Neutrophil (primary cell): ENCODE results near the gene VWA7.

Source experiments
- H3K27ac ChIP-seq: fragments of 200-600 bp; sonication (generic); 2 replicates; pipeline ENCODE4 v1.5.1; 2016; ENCODE audit warnings: mild to moderate bottlenecking, moderate library complexity
- H3K27me3 ChIP-seq: fragments of 200-600 bp; sonication (generic); 2 replicates; pipeline ENCODE4 v1.6.0; 2016; ENCODE audit warnings: mild to moderate bottlenecking
- H3K36me3 ChIP-seq: fragments of 200-600 bp; sonication (generic); 2 replicates; pipeline ENCODE4 v1.5.1; 2017
- H3K4me1 ChIP-seq, 2 experiments: fragments of 200-600 bp in 1 of 2; sonication (generic) in 1 of 2; 1 replicate in 1 of 2; 2 replicates in 1 of 2; pipeline versions ENCODE4 v1.5.1 to v1.6.1; 2013 to 2016; ENCODE audit warnings: low read depth in 1 of 2, low read length in 1 of 2, mild to moderate bottlenecking in 1 of 2, moderate library complexity in 1 of 2; ENCODE audit not compliant: control insufficient read depth in 1 of 2, insufficient read depth in 1 of 2
- H3K4me3 ChIP-seq, 2 experiments: fragments of 200-600 bp in 1 of 2; sonication (generic) in 1 of 2; 1 replicate in 1 of 2; 2 replicates in 1 of 2; pipeline ENCODE4 v1.5.1; 2013 to 2016; ENCODE audit warnings: low read depth in 1 of 2, low read length in 1 of 2, mild to moderate bottlenecking in 1 of 2, moderate library complexity in 1 of 2
- H3K9me3 ChIP-seq: fragments of 200-600 bp; sonication (generic); 2 replicates; pipeline ENCODE4 v1.5.1; 2016
- CTCF ChIP-seq: fragments of 200-600 bp; sonication (generic); IDR thresholded peaks from 2 replicates; pipeline ENCODE4 v1.5.1; 2016; ENCODE audit warnings: antibody characterized with exemption

The VWA7 gene

DNA sequence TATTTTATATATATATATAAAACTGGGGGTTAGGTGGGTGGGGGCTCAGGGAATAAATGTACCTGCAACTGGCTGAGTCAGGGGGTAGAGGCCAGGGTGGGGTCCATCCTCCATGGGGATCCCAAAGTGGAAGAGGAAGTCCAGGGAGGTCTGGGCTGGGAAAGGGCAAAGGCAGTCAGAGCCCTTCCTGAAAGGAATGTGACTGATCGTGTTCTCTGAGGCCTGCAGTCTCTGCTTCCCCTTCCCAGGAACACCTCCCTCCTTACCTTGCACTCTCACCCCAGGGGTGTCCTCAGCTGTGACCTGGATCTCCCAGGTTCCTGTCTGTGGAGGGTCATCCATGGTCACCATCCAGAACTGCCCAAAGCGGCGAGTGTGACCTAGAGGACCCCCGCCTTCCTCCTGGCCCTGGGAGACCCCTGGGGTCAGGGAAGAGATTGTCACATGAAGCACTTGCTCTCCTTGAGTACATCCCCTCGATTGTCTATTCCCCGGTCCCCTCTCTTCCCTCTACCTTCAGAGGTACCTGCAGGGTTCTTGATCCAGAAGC, 10.0 kb downstream of the VWA7 start:
- Histone ChIP-seq H3K36me3 (no peaks in the 10 kb centered on the region), H3K27me3 (no peaks in the 10 kb centered on the region), H3K9me3 (no peaks in the 10 kb centered on the region), H3K4me1 (peaks cover 26 to 27% of the 10 kb centered on the region in 2 experiments), H3K27ac (peak overlapping the region; percentile 26), H3K4me3 (no peak overlapping the region)
- no peak for TF ChIP-seq CTCF

DNA sequence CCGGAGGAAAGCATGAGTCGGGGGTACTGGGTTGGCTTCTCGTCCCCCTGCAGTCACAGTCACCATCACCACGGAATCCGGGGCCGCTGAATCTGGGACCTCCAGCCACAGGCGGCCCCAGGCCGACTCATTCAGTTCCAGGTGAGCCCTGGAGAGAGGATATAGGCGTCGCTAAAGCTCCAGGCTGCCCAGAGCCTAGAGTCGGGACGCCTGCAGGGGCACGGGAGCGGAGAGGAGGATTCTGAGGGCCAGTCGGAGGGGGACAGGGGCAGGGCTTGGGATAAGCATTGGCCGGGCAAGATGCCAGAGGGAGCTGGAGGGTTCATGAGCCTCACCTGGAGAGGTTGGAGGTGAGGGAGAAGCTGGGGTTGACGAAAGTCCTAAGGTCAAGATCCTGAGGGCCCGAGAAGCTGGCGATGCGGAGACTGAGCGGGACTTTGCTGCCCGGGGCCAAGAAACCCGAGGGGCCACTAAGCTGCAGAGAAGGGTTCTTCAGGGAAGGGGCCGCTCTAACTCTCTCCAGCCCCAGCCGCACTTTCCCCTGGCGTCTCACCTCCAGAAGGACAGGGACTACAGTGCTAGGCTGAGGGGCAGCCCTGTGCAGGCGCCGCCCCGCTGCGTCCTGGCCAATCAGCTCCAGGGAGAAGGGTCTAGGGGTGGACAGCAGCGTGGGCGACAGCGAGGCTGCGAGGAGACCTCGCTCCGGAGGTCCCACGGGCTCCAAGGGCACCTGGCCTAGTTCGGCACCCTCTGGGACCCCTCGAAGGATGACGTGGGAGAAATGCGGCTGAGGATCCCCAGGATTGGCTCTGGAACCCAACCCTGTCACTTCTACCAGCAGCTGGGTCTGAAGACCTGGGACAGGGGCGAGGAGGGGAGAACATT, 11.0 kb downstream of the VWA7 start:
- Histone ChIP-seq H3K4me3 (no peak overlapping the region), H3K9me3 (no peaks in the 10 kb centered on the region), H3K27ac (no peak overlapping the region), H3K27me3 (no peaks in the 10 kb centered on the region), H3K4me1 (peaks cover 26 to 27% of the 10 kb centered on the region in 2 experiments), H3K36me3 (peaks cover 8% of the 10 kb centered on the region)
- no peak for TF ChIP-seq CTCF

DNA sequence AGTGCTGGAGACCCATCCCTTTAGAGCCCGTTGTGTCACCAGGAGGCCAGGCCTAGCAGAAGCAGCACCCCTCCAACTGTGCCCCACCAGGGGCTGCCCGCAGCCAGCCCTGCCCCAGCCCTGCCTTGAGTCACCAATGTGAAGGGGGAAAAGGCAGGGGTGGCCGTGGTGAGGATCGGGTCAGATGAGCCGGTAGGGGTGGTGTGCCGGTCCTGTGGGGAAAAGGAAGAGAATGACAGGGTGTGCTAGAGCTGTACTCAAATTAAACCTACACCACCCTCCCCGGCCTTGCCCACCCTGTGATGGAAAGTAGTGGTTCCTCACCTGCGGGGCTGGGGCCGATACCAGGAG, 11.6 kb downstream of the VWA7 start:
- peaks cover 13% of the 10 kb centered on the region for H3K36me3 ChIP-seq
- no peak for TF ChIP-seq CTCF
- H3K9me3 ChIP-seq: no peaks in the 10 kb centered on the region
- peaks cover 26 to 27% of the 10 kb centered on the region in 2 experiments for H3K4me1 ChIP-seq
- H3K27ac ChIP-seq: no peak overlapping the region
- no peaks in the 10 kb centered on the region for H3K27me3 ChIP-seq
- no peak overlapping the region for H3K4me3 ChIP-seq

DNA sequence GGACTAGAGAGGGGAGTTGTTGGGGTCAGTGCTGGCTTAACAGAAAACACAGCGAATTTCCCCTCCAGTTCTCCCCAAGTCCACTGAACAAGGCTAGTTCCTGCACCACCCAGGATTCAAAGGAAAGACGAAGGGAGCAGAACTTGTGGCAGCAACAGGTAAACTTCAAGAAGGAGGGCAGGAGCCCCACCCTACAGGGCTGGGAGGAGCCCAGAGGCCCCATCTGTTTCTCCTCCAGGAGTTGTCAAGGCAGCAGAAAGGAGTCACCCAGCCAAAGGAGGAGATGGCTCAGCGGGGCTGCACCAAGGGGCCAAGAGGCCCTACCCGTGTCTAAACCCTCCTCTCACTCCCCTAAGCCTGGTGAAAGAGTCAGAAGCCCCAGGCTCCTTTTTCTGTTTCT, 12.9 kb downstream of the VWA7 start:
- Histone ChIP-seq H3K4me3 (no peak overlapping the region), H3K27ac (no peak overlapping the region), H3K9me3 (no peaks in the 10 kb centered on the region), H3K36me3 (peaks cover 23% of the 10 kb centered on the region), H3K27me3 (no peaks in the 10 kb centered on the region), H3K4me1 (peaks cover 18% of the 10 kb centered on the region in 2 experiments)
- no peak for TF ChIP-seq CTCF

DNA sequence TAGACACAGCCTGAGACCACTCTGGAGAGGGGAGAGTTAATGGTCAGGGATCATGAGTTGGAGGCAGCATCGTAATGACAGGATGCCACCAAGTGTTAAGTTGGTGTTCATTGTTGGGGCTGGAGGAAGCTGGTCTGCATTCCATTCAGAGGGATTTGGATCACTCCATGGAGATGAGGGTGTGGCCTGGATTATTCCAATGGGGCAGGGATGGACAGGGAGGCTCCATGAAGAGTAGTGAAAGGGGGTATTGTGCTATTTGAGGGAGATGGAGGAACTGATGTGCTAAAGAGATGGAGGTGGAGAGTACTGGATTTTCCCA, 13.5 kb downstream of the VWA7 start:
- no peak overlapping the region for H3K4me3 ChIP-seq
- TF ChIP-seq CTCF: no peak
- no peak overlapping the region for H3K27ac ChIP-seq

More for the DNA sequence above, 13.5 kb downstream of the VWA7 start:
- Histone ChIP-seq H3K4me1 (peaks cover 11% of the 10 kb centered on the region in 2 experiments), H3K36me3 (peaks cover 23% of the 10 kb centered on the region), H3K9me3 (no peaks in the 10 kb centered on the region), H3K27me3 (no peaks in the 10 kb centered on the region)
